Measurements from ENCODE around the gene OSBPL6. TPM values are rescaled to one million over a fixed set of nuclear protein-coding genes. Genes with fewer than 3 reads are reported as not detected.
"Not testable (repeated sequence)": the region's sequence is repeated elsewhere in the genome, so short reads cannot be mapped to it uniquely, and the experiment has no call there.

Gene OSBPL6
- total RNA-seq, 1 donor from 2014 or later, result 3.4 TPM

DNA sequence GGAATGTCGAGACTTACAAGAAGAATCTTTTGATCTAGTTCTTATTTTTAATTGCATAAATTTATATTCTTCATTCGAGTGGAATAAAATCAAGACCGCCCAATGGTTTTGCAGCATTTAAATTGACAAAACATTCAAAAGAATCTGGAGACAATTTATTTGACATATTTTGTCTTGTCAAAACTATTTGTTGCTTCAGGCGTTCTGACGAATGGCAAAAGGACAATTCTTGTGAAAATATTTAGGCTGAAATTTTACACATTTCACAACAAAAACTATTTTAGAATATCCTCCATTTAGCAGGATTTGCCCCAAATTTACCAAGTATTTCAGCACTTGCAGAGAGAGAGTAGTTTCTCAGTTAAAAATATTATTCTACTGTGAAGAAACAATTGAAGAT lies 214.9 kb downstream of the OSBPL6 start:
- intact Hi-C loops (cut with DNase I), result no loop called here
- DNase-seq (ENCODE audit: missing footprints) (no peak), ATAC-seq (no peak)

DNA sequence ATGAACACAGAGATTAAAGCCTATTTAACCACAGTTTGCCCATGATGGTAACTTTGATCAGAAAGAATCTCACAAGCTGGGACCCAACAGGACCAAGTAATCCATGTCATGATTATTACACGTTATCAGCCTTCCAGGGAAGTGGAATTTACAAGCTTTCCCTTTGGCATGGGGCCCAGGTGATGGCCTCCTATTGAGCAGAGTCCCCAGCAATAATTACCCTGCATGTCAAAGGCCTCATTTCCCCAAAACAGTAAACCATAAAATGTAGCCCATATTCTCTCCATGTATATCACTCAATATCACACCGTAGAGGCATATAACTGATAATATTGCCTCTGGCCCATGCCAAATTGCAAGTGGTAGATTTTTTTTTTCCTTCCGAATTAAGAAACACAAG lies 217.7 kb downstream of the OSBPL6 start:
- intact Hi-C loops (cut with DNase I), result loop anchor here (5.0 kb wide), 2 partner anchors 105 to 300 kb away; partner anchors contain the start of gene RBM45
- ATAC-seq, result no peak
- no peak for DNase-seq (ENCODE audit: missing footprints)

DNA sequence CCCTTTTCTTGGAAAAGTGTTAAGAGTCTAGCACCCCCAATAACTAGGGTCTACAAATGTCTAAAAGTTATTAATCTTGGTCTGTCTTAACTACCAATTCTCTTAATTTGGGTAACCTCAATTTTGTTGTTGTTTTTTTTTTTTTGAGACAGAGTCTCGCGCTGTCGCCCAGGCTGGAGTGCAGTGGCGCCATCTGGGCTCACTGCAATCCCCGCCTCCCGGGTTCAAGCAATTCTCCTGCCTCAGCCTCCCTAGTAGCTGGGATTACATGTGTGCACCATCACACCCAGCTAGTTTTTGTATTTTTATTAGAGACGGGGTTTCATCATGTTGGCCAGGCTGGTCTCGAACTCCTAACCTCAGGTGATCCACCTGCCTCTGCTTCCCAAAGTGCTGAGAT lies 218.1 kb downstream of the OSBPL6 start:
- not testable (repeated sequence) for DNase-seq (ENCODE audit: missing footprints); ATAC-seq
- intact Hi-C loops (cut with DNase I), result loop anchor here (5.0 kb wide), 2 partner anchors 105 to 300 kb away; partner anchors contain the start of gene RBM45

DNA sequence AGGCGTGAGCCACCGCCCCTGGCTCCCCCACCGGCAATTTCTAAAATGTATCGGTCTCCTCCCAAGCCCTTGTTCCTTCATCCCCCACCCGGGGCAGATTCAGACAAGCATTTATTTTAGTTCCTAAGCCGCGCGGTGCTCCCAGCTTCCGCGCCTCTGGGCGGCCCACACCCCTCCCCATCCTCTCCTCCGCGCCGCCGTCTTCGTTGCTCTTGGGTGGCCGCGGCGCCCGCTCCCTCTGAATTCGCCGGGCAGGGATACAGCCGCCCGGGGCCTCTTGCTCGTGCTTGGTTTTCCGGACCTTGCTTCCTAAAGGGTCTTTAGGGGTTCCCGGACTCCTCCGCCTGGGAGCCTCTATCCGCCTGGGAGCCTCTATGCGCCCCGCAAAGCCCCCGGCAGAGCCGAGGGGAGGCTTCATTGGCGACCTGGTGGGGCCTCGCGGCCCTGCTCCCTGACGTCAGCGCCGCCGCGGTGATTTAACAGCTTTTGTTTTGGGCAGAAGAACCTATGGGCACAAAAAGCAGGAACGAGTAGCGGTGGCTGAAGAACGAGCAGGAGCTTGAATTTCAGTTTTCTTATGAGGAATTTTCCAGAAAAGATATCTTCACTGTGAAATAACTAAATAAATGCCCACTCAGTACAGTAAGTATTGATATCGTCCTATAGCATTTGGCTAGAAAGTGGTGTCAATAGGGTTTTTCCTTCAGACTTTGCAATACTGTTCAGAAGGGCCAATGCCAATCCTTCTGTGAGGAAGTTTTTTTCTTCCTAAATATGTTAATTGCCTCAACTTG lies 219.4 kb downstream of the OSBPL6 start:
- DNase-seq (ENCODE audit: missing footprints) (peak; percentile 90), ATAC-seq (peak; percentile 87)
- intact Hi-C loops (cut with DNase I), result loop anchor here (1.0 to 5.0 kb wide), 5 partner anchors 17 to 301 kb away; partner anchors contain the start of genes FKBP7, PJVK, PRKRA and RBM45

DNA sequence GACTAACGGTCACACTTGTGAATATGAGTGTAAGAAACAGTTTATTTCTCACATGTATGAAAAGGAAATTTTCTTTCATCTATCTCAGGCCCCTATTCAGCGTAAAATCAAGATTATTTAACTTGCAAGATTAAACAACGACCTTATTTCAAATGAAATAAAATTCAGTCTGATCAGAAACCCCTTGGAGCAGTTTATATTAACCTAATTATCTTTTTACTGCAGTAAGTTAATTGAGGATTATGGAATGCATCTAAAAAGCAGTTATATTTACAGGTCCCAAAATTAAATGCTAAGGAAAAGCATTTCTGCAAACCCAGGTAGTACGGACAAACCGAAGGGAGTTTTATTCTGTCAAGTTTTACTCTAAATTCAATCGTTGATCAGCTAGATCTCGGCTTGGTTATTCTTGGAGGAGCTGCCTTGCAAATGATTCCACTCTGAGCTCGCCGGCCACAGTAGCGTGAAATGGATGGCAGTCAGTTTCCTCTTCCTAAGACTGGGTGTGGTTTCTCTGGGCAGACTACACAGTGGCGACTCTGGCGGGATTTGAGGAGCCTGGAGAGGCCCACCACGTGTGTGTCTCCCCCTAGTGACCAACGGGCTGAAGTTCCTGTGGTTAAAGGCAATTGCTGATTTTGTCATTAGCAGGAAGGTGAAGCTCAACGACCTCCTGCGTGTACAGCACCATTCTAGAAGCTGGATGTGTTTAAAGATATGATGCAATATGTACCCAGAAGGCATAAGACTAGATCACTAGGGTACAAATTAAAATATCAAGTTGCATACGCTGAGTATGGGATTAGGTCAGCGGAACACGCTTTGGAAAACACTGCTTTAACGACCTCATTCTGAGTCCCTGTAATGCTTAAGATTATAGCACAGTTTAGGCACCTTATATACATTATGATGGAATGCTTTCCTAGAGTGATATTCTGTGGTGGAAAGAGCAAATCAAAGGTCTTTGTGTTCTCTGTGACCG lies 220.2 kb downstream of the OSBPL6 start:
- intact Hi-C loops (cut with DNase I), result loop anchor here (1.0 to 5.0 kb wide), 5 partner anchors 18 to 302 kb away; partner anchors contain the start of genes FKBP7, PJVK, PRKRA and RBM45
- ATAC-seq (peak; percentile 99), DNase-seq (ENCODE audit: missing footprints) (peak; percentile 91)

DNA sequence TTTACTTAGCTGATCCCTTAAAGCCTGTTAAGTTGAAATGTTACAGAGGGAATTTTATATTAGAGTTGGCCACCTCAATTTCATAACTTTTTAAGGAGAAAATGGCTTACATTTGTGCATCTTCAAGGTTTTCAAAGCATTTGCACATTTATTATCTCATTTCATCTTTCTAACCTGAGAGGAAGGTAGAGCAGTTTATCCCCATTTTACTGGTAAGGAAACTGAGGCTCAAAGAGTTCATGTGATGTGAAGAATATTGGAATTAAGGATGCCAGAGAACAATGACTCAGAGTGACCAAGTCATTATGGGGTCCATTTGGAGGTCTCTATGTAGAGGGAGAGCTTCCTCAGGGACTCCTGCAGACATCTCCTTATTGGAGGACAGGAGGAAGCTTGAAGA lies 221.7 kb downstream of the OSBPL6 start:
- intact Hi-C loops (cut with DNase I), result loop anchor here (2.0 kb wide), 2 partner anchors 19 to 35 kb away; partner anchors contain the start of genes PJVK and PRKRA
- no peak for ATAC-seq

DNA sequence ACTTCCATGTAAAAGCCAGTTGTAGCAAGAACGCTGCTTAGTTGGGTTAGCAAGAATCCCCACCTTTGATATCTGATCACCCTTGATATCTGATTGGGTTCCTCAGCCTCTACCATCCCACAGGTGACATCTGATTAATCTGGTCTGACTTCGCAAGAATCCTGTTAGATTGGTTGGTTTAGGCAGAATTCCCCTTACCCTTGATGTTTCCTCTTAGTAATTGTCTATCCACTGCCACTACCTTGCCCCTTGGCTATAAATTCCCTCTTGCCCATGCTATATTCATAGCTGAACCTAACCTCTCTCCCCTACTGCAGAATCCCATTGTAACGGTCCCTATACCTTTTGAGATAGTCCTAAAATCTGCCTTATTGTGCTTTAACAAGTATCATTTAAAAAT lies 223.6 kb downstream of the OSBPL6 start:
- no peak for ATAC-seq
- DNase-seq (ENCODE audit: missing footprints), result no peak
- intact Hi-C loops (cut with DNase I), result no loop called here

More for the DNA sequence above, 221.7 kb downstream of the OSBPL6 start:
- DNase-seq (ENCODE audit: missing footprints), result no peak

DNA sequence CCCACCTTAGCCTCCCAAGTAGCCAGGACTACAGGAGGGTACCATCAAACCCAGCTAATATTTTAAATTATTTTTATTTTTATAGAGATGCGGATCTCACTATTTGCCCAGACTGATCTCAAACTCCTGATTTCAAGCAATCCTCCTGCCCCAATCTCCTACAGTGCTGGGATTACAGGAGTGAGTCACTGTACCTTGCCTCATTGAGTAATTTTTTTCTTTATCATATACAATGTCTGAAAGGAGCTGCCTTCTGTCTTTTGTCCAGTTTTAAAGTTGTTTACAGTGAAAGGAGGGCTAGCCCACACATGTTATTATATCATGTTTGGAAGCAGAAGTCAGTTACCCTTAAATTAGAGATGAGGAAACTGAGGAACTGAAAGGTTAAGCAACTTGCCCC lies 224.1 kb downstream of the OSBPL6 start:
- intact Hi-C loops (cut with DNase I), result no loop called here

DNA sequence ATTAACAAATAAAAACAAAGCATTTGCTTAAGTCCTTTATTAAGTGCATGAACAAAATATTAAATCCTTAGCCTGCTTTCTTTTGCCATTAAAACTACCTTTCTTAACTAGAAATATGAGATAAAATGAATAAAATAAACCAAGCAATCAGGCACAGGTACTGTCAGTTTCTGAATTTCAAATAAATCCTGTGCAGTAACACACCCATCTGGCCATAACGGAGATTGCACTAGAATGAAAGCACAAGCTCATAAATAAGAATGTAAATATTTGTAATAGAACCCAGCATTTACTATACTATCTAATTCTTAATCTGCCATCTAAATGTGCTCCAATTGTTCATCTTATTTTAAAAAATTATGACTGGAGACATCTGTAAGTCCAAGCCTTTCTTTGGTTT lies 224.8 kb downstream of the OSBPL6 start:
- DNase-seq (ENCODE audit: missing footprints), result no peak
- intact Hi-C loops (cut with DNase I), result no loop called here
- no peak for ATAC-seq

More for the DNA sequence above, 224.1 kb downstream of the OSBPL6 start:
- ATAC-seq (no peak), DNase-seq (ENCODE audit: missing footprints) (no peak)

DNA sequence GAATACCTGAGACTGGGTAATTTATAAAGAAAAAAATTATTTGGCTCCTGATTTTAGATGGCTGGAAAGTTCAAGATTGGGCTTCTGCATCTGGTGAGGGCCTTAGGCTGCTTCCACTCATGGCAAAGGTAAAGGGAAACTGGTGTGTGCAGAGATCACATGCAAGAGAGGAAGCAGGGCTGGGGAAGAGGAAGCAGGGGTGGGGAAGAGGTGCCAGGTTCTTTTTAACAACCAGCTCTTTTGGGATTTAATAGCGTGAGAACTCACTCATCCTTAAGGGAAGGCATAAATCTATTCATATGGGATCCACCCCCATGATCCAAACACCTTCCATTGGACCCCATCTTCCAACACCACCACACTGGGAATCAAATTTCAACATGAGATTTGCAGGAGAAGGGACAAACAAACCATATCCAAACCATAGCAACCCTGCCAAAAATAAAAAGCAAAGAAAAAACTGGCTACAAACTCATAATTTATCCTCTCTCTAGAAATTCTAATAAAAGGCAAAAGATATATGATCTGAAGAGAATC lies 226.2 kb downstream of the OSBPL6 start:
- ATAC-seq (no peak), DNase-seq (ENCODE audit: missing footprints) (no peak)
- intact Hi-C loops (cut with DNase I), result no loop called here

DNA sequence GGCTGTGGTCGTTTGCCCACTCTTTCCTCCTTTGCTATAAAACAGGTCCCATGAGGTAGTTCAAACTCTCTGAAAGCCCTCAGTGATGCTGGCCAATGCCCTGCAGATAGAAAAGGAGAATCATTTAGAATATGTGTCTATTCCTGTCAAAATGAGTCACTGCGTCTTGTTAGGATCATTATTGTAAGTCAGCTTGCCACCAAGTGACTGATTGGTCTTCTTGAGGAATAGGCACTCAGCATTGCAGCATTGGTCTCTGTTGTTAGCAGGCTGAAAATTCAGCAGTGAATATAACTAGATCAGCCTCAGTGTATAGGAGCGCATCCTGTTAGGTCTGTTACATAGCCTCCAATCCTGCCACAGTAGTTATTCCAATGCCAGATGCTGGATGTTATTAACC lies 227.8 kb downstream of the OSBPL6 start:
- DNase-seq (ENCODE audit: missing footprints), result no peak
- ATAC-seq, result no peak
- intact Hi-C loops (cut with DNase I), result no loop called here

DNA sequence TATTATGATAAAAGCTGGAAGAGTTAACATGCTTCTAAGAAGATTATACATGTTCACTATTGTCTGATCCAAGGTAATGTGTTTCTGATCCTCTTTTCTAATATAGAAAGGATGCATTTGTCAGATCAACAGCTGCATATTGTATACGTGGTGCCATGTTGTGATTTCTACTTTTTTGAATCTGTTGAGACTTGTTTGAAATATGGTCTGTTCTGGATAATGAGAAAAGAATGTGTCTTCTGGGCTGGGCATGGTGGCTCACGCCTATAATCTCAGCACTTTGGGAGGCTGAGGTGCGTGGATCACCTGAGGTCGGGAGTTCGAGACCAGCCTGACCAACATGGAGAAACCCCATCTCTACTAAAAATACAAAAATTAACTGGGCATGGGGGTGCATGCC lies 229.4 kb downstream of the OSBPL6 start:
- DNase-seq (ENCODE audit: missing footprints); ATAC-seq; intact Hi-C loops (cut with DNase I): not testable (repeated sequence)

DNA sequence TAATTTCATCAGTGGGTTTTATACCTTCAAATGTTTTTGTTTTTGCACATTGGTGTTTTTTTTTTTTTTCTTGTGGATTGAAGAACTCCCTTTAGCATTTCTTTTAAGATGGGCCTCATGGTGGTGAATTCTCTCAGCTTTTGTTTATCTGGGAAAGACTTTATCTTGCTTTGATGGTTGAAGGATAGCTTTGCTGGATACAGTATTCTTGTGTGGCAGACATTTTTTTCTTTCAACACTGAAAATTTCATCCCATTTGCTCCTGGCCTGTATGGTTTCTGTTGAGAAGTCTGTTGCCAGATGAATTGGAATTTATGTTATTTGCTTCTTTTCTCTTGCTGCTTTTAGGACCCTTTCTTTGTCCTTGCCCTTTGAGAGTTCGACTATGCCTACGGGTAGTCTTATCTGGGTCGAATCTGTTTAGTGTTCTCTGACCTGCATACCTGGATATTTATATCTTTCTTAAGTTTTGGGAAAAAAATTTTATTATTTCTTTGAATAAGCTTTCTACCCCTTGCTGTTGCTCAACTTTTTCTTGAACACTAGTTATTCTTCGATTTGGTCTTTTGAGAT lies 231.0 kb downstream of the OSBPL6 start:
- DNase-seq (ENCODE audit: missing footprints) (no peak), ATAC-seq (no peak)
- intact Hi-C loops (cut with DNase I), result no loop called here

DNA sequence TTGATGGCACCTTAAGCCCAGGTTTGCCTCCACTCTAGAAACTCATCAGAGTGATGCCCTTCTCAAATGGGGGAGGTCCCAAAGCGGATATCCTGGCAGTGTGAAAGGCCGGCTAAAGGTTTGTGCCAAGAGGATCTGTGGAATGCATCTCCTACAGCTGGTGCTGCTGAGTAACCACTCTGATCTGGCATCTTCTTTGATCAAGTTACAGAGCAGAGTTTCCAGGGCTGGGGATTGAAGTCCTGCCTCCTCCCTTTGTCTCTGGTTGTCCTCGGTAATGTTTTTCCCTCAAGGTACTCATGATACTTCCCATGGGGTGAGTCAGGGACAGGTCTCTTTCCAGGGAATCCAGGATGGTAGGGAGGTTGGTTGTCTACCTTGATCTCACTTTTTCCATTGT lies 232.1 kb downstream of the OSBPL6 start:
- intact Hi-C loops (cut with DNase I), result no loop called here
- ATAC-seq (no peak), DNase-seq (ENCODE audit: missing footprints) (no peak)

DNA sequence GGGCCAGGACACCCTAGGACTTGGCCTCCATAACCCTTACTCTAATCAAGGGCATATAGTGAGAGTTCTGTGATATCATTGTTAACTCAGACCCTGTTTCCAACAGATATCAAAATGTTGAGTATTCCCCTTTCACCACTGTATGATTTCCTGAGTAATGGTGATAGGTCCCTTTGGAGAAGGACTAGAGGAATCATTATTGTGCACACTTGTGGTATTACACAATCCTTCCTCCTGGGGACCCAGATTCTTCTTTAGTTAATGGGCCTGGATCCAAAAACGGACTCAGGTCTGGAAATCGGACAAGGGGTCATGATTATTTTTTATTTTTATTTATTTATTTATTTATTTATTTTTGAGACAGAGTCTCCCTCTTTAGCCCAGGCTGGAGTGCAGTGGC lies 233.1 kb downstream of the OSBPL6 start:
- ATAC-seq, result no peak

DNA sequence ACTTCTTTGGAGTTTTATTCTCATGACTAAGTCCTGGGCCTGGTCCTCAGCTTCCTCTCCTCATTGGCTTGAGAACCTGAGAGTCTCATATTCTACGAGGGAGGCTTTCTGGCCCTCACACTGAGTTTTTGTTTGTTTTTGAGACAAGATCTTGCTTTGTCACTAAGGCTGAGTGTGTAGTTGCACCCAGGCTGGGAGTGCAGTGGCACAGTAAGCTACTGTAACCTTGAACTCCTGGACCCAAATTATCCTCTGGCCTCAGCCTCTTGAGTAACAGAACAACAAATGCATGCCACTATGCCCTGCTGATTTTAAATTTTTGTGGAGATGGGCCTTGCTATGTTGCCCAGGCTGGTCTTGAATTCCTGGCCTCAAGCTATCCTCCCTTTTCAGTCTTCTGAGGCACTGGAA lies 234.1 kb downstream of the OSBPL6 start:
- intact Hi-C loops (cut with DNase I), result no loop called here
- no peak for DNase-seq (ENCODE audit: missing footprints)
- ATAC-seq, result no peak

More for the DNA sequence above, 233.1 kb downstream of the OSBPL6 start:
- intact Hi-C loops (cut with DNase I), result no loop called here
- DNase-seq (ENCODE audit: missing footprints), result no peak

DNA sequence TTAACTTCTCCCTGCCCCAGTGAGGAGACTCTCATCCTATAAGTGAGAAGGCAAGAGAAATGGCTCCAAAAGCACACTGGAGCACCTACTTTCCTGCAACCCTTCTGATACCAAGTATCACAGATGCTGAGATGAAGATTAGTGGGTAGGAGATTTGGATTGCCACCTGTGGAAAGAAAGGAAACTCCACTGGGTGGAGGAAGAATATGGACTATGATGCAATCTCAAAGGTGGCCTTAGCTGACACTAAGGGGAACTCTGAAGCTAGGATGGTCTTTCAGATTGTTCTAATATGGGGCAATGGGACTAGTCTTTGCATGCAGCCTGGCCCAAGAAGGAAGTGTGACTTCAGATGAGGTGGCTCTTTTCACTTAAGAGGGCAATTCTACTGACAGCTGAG lies 235.0 kb downstream of the OSBPL6 start:
- intact Hi-C loops (cut with DNase I), result no loop called here
- no peak for DNase-seq (ENCODE audit: missing footprints)
- no peak for ATAC-seq

DNA sequence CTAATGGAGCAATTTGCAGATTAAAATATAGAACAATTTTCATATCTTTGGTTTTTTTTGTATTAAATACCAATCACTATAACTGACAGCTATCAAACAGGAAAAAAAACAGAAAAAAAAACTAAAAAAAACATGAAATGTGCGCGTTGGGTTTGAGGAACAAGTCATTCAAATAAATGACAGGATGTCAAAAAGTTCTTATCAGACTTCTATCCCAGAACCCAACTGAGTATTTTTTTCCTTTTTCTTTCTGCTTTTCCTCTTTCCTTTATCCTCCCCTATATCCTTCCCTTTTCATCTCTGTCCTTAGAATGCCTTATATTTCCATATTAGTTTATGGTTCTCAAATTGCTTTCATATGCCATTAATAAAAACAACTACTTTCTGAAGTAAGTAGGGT lies 242.3 kb downstream of the OSBPL6 start:
- ATAC-seq, result no peak
- no peak for DNase-seq (ENCODE audit: missing footprints)
- intact Hi-C loops (cut with DNase I), result no loop called here

DNA sequence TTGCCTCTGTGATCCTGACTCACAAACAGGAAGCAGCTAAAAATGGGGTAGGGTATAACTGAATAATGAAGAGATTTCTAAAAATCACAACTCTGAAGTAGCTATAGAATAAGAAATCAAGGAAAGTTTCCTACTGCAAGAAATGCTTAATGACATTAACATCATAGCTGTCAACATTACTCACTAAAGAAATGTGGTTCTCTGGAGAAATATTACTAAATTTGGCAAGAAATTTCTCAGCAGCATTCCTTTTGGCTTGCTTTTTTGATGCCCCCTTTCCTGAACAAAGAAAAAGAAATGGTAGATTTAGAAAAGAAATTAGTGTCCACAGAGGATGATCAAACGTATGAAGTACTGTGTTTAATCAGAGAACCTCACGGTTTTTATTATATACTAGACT lies 247.1 kb downstream of the OSBPL6 start:
- DNase-seq (ENCODE audit: missing footprints), result no peak
- ATAC-seq, result no peak
- intact Hi-C loops (cut with DNase I), result no loop called here

Data from Right ventricle myocardium inferior (tissue), 1 donor.